Vagina (tissue), 2 donors: ENCODE measurements around the gene TJAP1.

ENCODE experiments used
- POLR2A ChIP-seq, 2 donors: fragments of 450-650 bp; IDR thresholded peaks; one replicate each; pipeline ENCODE4 v1.6.1; 2017; ENCODE audit warnings: antibody characterized with exemption in 2 of 2, mild to moderate bottlenecking in 2 of 2, moderate library complexity in 2 of 2
- TF ChIP-seq, protein P1 (sequence below), 3 experiments: fragments of 450-650 bp in 2 of 3; fragments of 200-600 bp in 1 of 3; sonication (generic) in 1 of 3; IDR thresholded peaks; one replicate each; pipeline ENCODE4 v1.5.1; 2017 to 2019; ENCODE audit warnings: antibody characterized with exemption in 3 of 3, mild to moderate bottlenecking in 2 of 3, moderate library complexity in 2 of 3

- TF ChIP-seq, protein P1, sequence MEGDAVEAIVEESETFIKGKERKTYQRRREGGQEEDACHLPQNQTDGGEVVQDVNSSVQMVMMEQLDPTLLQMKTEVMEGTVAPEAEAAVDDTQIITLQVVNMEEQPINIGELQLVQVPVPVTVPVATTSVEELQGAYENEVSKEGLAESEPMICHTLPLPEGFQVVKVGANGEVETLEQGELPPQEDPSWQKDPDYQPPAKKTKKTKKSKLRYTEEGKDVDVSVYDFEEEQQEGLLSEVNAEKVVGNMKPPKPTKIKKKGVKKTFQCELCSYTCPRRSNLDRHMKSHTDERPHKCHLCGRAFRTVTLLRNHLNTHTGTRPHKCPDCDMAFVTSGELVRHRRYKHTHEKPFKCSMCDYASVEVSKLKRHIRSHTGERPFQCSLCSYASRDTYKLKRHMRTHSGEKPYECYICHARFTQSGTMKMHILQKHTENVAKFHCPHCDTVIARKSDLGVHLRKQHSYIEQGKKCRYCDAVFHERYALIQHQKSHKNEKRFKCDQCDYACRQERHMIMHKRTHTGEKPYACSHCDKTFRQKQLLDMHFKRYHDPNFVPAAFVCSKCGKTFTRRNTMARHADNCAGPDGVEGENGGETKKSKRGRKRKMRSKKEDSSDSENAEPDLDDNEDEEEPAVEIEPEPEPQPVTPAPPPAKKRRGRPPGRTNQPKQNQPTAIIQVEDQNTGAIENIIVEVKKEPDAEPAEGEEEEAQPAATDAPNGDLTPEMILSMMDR (IDR thresholded peaks at IDR 0.05), result no peak
- no peak for TF ChIP-seq POLR2A (IDR thresholded peaks at IDR 0.05)
Measured at GRCh38 chr6:43502666-43503065, 25.3 kb downstream of the TJAP1 start.
